ENCODE data around the gene SERPINA3.

Gene SERPINA3

DNA sequence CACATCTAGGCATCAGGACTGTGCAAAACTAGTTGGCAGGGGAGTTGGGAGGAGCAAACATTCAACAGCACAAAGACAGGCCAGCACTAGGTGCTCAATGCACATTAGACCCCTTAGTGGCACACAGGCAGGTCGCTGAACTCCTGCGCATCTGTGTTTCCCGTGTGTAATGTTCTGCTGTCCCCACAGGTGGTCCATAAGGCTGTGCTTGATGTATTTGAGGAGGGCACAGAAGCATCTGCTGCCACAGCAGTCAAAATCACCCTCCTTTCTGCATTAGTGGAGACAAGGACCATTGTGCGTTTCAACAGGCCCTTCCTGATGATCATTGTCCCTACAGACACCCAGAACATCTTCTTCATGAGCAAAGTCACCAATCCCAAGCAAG lies 11.2 kb downstream of the SERPINA3 start:
- no peak for TF ChIP-seq CTCF (IDR thresholded peaks at IDR 0.05; ENCODE audit: low read depth, low read length)
- no peak overlapping the region for H3K4me3 ChIP-seq (replicated peaks in 1 of 2; ENCODE audit: low read depth in 2 of 2, low read length in 2 of 2)
- no peak for DNase-seq (ENCODE audit: low read depth in 2 of 2)

GRCh38 chr14:94623856-94624499 lies 11.8 kb downstream of the SERPINA3 start:
- no peak for DNase-seq (ENCODE audit: low read depth in 2 of 2)
- TF ChIP-seq CTCF (IDR thresholded peaks at IDR 0.05; ENCODE audit: low read depth, low read length): no peak
- no peak overlapping the region for H3K4me3 ChIP-seq (replicated peaks in 1 of 2; ENCODE audit: low read depth in 2 of 2, low read length in 2 of 2)

- no peak overlapping the region for H3K4me3 ChIP-seq (replicated peaks in 1 of 2; ENCODE audit: low read depth in 2 of 2, low read length in 2 of 2)
- no peak for TF ChIP-seq CTCF (IDR thresholded peaks at IDR 0.05; ENCODE audit: low read depth, low read length)
- DNase-seq (ENCODE audit: low read depth in 2 of 2): no peak
These were observed 12.6 kb downstream of the SERPINA3 start for GRCh38 chr14:94624537-94625352.

GRCh38 chr14:94625353-94625635 lies 13.1 kb downstream of the SERPINA3 start:
- no peak for TF ChIP-seq CTCF (IDR thresholded peaks at IDR 0.05; ENCODE audit: low read depth, low read length)
- H3K4me3 ChIP-seq (replicated peaks in 1 of 2; ENCODE audit: low read depth in 2 of 2, low read length in 2 of 2): no peak overlapping the region
- DNase-seq (ENCODE audit: low read depth in 2 of 2): no peak

- no peak for DNase-seq (ENCODE audit: low read depth in 2 of 2)
- H3K4me3 ChIP-seq (replicated peaks in 1 of 2; ENCODE audit: low read depth in 2 of 2, low read length in 2 of 2): no peak overlapping the region
- no peak for TF ChIP-seq CTCF (IDR thresholded peaks at IDR 0.05; ENCODE audit: low read depth, low read length)
These were observed 16.4 kb downstream of the SERPINA3 start for GRCh38 chr14:94628578-94628977.

GRCh38 chr14:94630396-94630795 lies 18.2 kb downstream of the SERPINA3 start:
- TF ChIP-seq CTCF (IDR thresholded peaks at IDR 0.05; ENCODE audit: low read depth, low read length): no peak

More at GRCh38 chr14:94630396-94630795, 18.2 kb downstream of the SERPINA3 start:
- DNase-seq (ENCODE audit: low read depth in 2 of 2): no peak
- H3K4me3 ChIP-seq (replicated peaks in 1 of 2; ENCODE audit: low read depth in 2 of 2, low read length in 2 of 2): no peak overlapping the region
